ENCODE results near the gene ARHGAP18.

Gene ARHGAP18

DNA sequence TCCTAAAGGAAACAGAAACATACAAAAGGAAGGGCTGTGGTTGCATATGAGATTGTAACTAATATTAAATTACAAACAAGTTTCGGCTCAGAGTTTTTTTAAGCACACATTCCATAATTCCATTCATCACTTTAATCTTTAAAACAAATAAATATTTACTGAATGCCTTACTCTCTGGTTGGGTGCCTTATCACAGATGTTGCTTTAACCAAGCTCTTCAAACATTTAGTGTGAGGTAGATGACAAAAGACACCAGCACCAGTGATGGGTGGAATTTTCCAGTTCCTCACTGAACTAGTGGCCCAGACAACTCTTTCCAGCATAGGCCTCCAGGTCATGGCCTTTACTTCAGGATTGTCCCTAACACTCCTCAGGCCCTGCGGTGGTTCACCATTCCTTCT is 58.7 kb downstream of the ARHGAP18 start:
- Histone ChIP-seq H3K9ac (ENCODE audit: low read length) (no peak overlapping the region), H3K27me3 (replicated peaks; ENCODE audit: control insufficient read depth, insufficient read depth, low read length) (no peaks in the 10 kb centered on the region), H3K36me3 (ENCODE audit: control insufficient read depth, insufficient read depth, low read length, severe bottlenecking) (no peaks in the 10 kb centered on the region), H3K4me1 (ENCODE audit: control insufficient read depth, insufficient read depth, low read length) (peaks cover 16% of the 10 kb centered on the region), H3K9me3 (ENCODE audit: control insufficient read depth, low read length) (no peaks in the 10 kb centered on the region), H3K4me3 (ENCODE audit: low read length) (no peak overlapping the region)
- DNase-seq (ENCODE audit: low read depth): no peak

DNA sequence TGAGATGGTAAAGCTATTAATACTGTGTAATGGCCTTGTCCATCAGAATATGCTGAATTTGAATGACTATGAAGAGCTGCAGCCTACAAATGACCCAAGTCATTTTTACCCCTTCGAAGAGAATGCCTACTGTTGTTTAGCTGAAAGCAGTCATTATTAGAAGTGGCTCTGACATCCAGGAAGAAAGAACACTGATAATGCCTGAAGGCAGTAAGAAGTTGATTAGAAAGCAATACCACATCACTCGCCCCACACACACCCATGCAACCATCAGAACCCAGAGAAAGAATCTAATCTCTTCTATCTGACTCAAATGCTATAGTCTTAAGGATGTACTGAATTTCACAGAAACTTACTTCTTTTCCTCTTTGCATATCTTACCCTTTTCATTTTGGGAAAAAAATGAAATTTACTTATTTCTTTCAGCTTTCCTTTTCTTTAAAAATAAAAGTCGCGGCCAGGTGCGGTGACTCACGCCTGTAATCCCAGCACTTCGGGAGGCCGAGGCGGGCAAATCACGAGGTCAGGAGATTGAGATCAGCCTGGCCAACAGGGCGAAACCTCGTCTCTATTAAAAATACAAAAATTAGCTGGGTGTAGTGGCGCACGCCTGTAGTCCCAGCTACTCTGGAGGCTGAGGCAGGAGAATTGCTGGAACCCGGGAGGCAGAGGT is 61.0 kb downstream of the ARHGAP18 start:
- Histone ChIP-seq H3K27me3 (replicated peaks; ENCODE audit: control insufficient read depth, insufficient read depth, low read length) (no peaks in the 10 kb centered on the region), H3K4me3 (ENCODE audit: low read length) (no peak overlapping the region), H3K4me1 (ENCODE audit: control insufficient read depth, insufficient read depth, low read length) (peaks cover 39% of the 10 kb centered on the region), H3K9ac (ENCODE audit: low read length) (no peak overlapping the region), H3K9me3 (ENCODE audit: control insufficient read depth, low read length) (no peaks in the 10 kb centered on the region), H3K36me3 (ENCODE audit: control insufficient read depth, insufficient read depth, low read length, severe bottlenecking) (no peaks in the 10 kb centered on the region)
- no peak for DNase-seq (ENCODE audit: low read depth)

- no peak for DNase-seq (ENCODE audit: low read depth)
- Histone ChIP-seq H3K9ac (ENCODE audit: low read length) (peak overlapping the region; percentile 26), H3K4me3 (ENCODE audit: low read length) (peak overlapping the region; percentile 66), H3K36me3 (ENCODE audit: control insufficient read depth, insufficient read depth, low read length, severe bottlenecking) (no peaks in the 10 kb centered on the region), H3K27me3 (replicated peaks; ENCODE audit: control insufficient read depth, insufficient read depth, low read length) (no peaks in the 10 kb centered on the region), H3K4me1 (ENCODE audit: control insufficient read depth, insufficient read depth, low read length) (peaks cover 39% of the 10 kb centered on the region), H3K9me3 (ENCODE audit: control insufficient read depth, low read length) (no peaks in the 10 kb centered on the region)
These were observed 62.9 kb downstream of the ARHGAP18 start for GRCh38 chr6:129647044-129647443.

DNA sequence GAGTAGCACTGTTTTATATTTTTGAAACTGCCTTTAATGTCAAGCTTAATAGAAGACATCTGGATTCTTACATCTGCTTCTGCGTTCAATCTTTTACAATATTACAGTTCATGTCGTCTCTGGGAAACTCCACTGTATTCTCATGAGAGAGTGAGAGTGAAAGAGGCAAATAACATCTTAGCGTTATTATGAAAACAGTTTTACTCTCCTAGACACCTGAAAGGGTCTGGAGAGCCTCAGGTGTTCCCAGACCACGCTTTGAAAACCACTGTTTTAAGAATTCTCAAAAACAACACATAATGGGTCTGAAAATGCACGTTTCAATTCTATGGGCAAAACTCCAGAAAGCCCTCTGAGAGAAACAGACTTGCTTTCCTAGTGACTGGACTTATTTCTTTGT is 63.3 kb downstream of the ARHGAP18 start:
- H3K27me3 ChIP-seq (replicated peaks; ENCODE audit: control insufficient read depth, insufficient read depth, low read length): no peaks in the 10 kb centered on the region
- H3K9me3 ChIP-seq (ENCODE audit: control insufficient read depth, low read length): no peaks in the 10 kb centered on the region
- DNase-seq (ENCODE audit: low read depth): peak; percentile 66
- no peaks in the 10 kb centered on the region for H3K36me3 ChIP-seq (ENCODE audit: control insufficient read depth, insufficient read depth, low read length, severe bottlenecking)
- H3K4me1 ChIP-seq (ENCODE audit: control insufficient read depth, insufficient read depth, low read length): peaks cover 43% of the 10 kb centered on the region
- peak overlapping the region; percentile 66 for H3K4me3 ChIP-seq (ENCODE audit: low read length)
- peak overlapping the region; percentile 26 for H3K9ac ChIP-seq (ENCODE audit: low read length)

DNA sequence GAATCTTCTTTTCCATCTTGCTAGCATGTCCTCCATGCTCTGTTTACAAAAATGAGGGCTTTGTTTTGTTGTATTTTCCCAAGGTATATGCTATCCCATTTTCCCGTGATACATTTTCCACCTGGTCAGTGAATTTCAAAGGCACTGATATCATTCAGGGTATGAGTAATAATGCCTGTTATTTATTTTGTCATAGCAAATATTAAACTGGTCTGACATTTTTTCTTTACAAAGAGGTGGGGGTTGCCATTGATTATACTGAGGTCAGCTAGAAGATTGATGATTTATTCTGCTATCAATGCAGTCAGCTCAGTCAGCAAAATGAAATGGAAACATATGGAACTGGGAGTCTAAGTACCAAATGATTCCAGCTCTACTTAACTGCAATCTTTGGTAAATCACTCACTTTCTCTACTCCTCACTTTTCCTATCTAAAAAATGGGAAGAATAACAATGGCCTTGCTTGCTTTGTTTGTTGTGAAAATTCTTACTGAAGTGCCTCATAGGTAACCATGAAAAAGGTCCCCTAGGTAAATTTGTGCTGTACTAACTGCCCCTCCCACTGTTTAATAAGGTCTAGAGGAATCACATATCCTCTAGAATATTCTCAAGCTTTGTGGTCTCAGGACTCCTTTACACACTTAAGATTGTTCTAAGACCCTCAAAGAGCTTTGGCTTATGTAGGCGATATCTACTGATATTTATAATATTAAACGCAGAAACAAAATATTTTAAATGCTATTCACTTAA is 64.0 kb downstream of the ARHGAP18 start:
- H3K4me1 ChIP-seq (ENCODE audit: control insufficient read depth, insufficient read depth, low read length): peaks cover 48% of the 10 kb centered on the region
- no peaks in the 10 kb centered on the region for H3K36me3 ChIP-seq (ENCODE audit: control insufficient read depth, insufficient read depth, low read length, severe bottlenecking)
- no peaks in the 10 kb centered on the region for H3K9me3 ChIP-seq (ENCODE audit: control insufficient read depth, low read length)
- peak overlapping the region; percentile 45 for H3K9ac ChIP-seq (ENCODE audit: low read length)
- H3K4me3 ChIP-seq (ENCODE audit: low read length): peak overlapping the region; percentile 66
- no peaks in the 10 kb centered on the region for H3K27me3 ChIP-seq (replicated peaks; ENCODE audit: control insufficient read depth, insufficient read depth, low read length)
- no peak for DNase-seq (ENCODE audit: low read depth)

DNA sequence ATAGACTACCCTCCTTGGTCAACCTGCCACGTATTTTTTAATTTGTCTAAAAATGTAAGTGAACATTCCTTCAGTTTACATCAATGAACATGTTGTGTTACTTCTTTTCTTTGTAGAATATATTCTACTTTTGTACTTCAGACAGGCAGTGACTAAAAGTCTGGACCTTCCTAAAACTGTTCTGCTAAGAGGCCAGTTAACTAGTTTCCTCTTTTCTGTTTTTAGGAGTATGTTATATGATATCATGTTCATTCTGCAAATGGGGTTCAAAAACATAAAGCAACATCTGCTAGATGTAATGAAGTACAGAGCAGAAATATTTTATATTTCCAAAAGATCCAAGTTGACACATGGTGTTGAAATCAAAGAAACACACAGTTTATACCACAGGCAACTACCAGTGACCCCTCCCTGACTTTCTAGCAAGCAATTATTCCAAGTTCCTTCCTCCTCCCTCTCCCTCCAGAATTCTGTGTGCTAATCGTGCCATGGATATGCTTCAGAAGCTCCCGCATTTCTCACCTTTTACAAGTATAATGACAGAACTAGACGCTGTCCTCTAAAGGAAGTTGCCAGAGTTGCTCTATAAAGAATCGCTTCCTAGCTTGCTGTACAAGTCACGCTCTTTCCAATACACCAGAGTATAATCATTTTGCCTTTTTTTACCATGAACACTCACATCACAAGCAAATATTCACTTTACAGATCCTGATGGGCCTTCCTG is 64.7 kb downstream of the ARHGAP18 start:
- H3K4me1 ChIP-seq (ENCODE audit: control insufficient read depth, insufficient read depth, low read length): peaks cover 52% of the 10 kb centered on the region
- H3K36me3 ChIP-seq (ENCODE audit: control insufficient read depth, insufficient read depth, low read length, severe bottlenecking): no peaks in the 10 kb centered on the region
- H3K9me3 ChIP-seq (ENCODE audit: control insufficient read depth, low read length): no peaks in the 10 kb centered on the region
- H3K9ac ChIP-seq (ENCODE audit: low read length): peak overlapping the region; percentile 45
- H3K4me3 ChIP-seq (ENCODE audit: low read length): peak overlapping the region; percentile 62
- no peaks in the 10 kb centered on the region for H3K27me3 ChIP-seq (replicated peaks; ENCODE audit: control insufficient read depth, insufficient read depth, low read length)
- DNase-seq (ENCODE audit: low read depth): peak; percentile 79

DNA sequence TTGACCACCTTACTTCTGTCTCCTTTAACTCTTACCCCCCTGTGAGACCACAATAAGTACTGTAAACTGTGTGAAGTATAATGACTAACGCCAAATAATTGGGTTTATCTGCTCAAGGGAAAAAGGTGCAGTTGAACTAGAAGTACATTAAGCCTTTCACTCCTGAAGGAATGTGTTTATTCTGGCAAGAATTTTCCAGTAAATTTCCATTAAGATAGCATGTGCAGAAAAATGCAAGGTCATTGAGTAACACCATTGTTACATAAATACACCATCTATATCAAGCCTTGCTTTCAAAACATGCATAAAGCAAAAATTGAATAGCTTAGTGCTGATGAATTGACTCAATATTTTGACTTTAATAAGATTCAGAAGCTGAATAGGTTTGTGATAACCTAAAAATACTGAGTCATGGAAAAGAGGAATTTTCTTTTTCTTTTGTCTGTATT is 65.4 kb downstream of the ARHGAP18 start:
- no peaks in the 10 kb centered on the region for H3K9me3 ChIP-seq (ENCODE audit: control insufficient read depth, low read length)
- H3K4me1 ChIP-seq (ENCODE audit: control insufficient read depth, insufficient read depth, low read length): peaks cover 52% of the 10 kb centered on the region
- H3K9ac ChIP-seq (ENCODE audit: low read length): peak overlapping the region; percentile 45
- H3K36me3 ChIP-seq (ENCODE audit: control insufficient read depth, insufficient read depth, low read length, severe bottlenecking): no peaks in the 10 kb centered on the region
- peak; percentile 68 for DNase-seq (ENCODE audit: low read depth)
- H3K27me3 ChIP-seq (replicated peaks; ENCODE audit: control insufficient read depth, insufficient read depth, low read length): no peaks in the 10 kb centered on the region
- H3K4me3 ChIP-seq (ENCODE audit: low read length): peak overlapping the region; percentile 62

GRCh38 chr6:129643968-129644367 is 66.0 kb downstream of the ARHGAP18 start:
- Histone ChIP-seq H3K36me3 (ENCODE audit: control insufficient read depth, insufficient read depth, low read length, severe bottlenecking) (peaks cover 3% of the 10 kb centered on the region), H3K27me3 (replicated peaks; ENCODE audit: control insufficient read depth, insufficient read depth, low read length) (no peaks in the 10 kb centered on the region), H3K9ac (ENCODE audit: low read length) (no peak overlapping the region), H3K9me3 (ENCODE audit: control insufficient read depth, low read length) (no peaks in the 10 kb centered on the region), H3K4me3 (ENCODE audit: low read length) (no peak overlapping the region), H3K4me1 (ENCODE audit: control insufficient read depth, insufficient read depth, low read length) (peaks cover 52% of the 10 kb centered on the region)
- DNase-seq (ENCODE audit: low read depth): no peak

DNA sequence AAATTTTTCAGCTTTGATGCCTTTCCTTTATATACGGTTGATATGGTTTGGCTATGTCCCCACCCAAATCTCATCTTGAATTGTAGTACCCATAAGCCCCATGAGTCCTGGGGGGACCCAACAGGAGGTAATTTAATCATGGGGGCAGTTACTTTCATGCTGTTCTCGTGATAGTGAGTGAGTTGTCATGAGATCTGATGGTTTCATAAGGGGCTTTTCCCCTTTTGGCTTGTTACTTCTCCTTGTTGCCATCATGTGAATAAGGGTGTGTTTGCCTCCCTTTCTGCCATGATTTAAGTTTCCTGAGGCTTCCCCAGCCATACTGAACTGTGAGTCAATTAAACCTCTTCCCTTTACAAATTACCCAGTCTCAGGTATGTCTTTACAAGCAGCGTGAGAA is 66.8 kb downstream of the ARHGAP18 start:
- H3K4me1 ChIP-seq (ENCODE audit: control insufficient read depth, insufficient read depth, low read length): peaks cover 52% of the 10 kb centered on the region
- H3K4me3 ChIP-seq (ENCODE audit: low read length): no peak overlapping the region
- H3K27me3 ChIP-seq (replicated peaks; ENCODE audit: control insufficient read depth, insufficient read depth, low read length): no peaks in the 10 kb centered on the region
- H3K9me3 ChIP-seq (ENCODE audit: control insufficient read depth, low read length): no peaks in the 10 kb centered on the region
- DNase-seq (ENCODE audit: low read depth): no peak
- peaks cover 5% of the 10 kb centered on the region for H3K36me3 ChIP-seq (ENCODE audit: control insufficient read depth, insufficient read depth, low read length, severe bottlenecking)
- no peak overlapping the region for H3K9ac ChIP-seq (ENCODE audit: low read length)

DNA sequence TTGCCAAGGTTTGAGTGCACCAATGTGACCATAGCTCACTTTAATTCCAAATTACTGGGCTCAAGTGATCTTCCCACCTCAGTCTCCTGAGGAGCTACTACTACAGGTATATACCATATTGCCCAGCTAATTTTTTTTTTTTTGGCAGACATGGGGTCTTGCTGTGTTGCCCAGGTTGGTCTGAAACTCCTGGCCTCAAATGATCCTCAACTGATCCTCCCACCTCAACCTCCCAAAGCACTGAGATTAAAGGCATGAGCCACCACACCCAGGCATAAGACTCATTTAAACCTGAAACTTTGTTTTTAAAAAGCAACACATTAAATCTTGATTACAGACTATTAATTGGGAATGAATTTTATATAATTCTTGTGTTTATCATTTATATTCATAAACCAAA is 67.7 kb downstream of the ARHGAP18 start:
- Histone ChIP-seq H3K9ac (ENCODE audit: low read length) (no peak overlapping the region), H3K4me1 (ENCODE audit: control insufficient read depth, insufficient read depth, low read length) (peaks cover 52% of the 10 kb centered on the region), H3K9me3 (ENCODE audit: control insufficient read depth, low read length) (no peaks in the 10 kb centered on the region), H3K36me3 (ENCODE audit: control insufficient read depth, insufficient read depth, low read length, severe bottlenecking) (peaks cover 13% of the 10 kb centered on the region), H3K27me3 (replicated peaks; ENCODE audit: control insufficient read depth, insufficient read depth, low read length) (no peaks in the 10 kb centered on the region), H3K4me3 (ENCODE audit: low read length) (no peak overlapping the region)
- DNase-seq (ENCODE audit: low read depth): no peak

- H3K9me3 ChIP-seq (ENCODE audit: control insufficient read depth, low read length): no peaks in the 10 kb centered on the region
- H3K27me3 ChIP-seq (replicated peaks; ENCODE audit: control insufficient read depth, insufficient read depth, low read length): no peaks in the 10 kb centered on the region
- H3K9ac ChIP-seq (ENCODE audit: low read length): no peak overlapping the region
- peaks cover 20% of the 10 kb centered on the region for H3K36me3 ChIP-seq (ENCODE audit: control insufficient read depth, insufficient read depth, low read length, severe bottlenecking)
- peaks cover 43% of the 10 kb centered on the region for H3K4me1 ChIP-seq (ENCODE audit: control insufficient read depth, insufficient read depth, low read length)
- H3K4me3 ChIP-seq (ENCODE audit: low read length): no peak overlapping the region
- peak; percentile 72 for DNase-seq (ENCODE audit: low read depth)
These were observed 68.6 kb downstream of the ARHGAP18 start for GRCh38 chr6:129641344-129641743.
